Measurements from ENCODE around the gene TBC1D32. TPM values are rescaled to one million over a fixed set of nuclear protein-coding genes. Genes with fewer than 3 reads are reported as not detected.
"Not testable (repeated sequence)": the region's sequence is repeated elsewhere in the genome, so short reads cannot be mapped to it uniquely, and the experiment has no call there.

The TBC1D32 gene, protein sequence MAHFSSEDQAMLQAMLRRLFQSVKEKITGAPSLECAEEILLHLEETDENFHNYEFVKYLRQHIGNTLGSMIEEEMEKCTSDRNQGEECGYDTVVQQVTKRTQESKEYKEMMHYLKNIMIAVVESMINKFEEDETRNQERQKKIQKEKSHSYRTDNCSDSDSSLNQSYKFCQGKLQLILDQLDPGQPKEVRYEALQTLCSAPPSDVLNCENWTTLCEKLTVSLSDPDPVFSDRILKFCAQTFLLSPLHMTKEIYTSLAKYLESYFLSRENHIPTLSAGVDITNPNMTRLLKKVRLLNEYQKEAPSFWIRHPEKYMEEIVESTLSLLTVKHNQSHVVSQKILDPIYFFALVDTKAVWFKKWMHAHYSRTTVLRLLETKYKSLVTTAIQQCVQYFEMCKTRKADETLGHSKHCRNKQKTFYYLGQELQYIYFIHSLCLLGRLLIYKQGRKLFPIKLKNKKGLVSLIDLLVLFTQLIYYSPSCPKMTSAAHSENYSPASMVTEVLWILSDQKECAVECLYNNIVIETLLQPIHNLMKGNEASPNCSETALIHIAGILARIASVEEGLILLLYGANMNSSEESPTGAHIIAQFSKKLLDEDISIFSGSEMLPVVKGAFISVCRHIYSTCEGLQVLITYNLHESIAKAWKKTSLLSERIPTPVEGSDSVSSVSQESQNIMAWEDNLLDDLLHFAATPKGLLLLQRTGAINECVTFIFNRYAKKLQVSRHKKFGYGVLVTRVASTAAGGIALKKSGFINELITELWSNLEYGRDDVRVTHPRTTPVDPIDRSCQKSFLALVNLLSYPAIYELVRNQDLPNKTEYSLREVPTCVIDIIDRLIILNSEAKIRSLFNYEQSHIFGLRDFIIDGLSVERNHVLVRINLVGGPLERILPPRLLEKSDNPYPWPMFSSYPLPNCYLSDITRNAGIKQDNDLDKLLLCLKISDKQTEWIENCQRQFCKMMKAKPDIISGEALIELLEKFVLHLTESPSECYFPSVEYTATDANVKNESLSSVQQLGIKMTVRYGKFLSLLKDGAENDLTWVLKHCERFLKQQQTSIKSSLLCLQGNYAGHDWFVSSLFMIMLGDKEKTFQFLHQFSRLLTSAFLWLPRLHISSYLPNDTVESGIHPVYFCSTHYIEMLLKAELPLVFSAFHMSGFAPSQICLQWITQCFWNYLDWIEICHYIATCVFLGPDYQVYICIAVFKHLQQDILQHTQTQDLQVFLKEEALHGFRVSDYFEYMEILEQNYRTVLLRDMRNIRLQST
- total RNA-seq = 1 to 10 TPM; 4.2 to 4.7 TPM

DNA sequence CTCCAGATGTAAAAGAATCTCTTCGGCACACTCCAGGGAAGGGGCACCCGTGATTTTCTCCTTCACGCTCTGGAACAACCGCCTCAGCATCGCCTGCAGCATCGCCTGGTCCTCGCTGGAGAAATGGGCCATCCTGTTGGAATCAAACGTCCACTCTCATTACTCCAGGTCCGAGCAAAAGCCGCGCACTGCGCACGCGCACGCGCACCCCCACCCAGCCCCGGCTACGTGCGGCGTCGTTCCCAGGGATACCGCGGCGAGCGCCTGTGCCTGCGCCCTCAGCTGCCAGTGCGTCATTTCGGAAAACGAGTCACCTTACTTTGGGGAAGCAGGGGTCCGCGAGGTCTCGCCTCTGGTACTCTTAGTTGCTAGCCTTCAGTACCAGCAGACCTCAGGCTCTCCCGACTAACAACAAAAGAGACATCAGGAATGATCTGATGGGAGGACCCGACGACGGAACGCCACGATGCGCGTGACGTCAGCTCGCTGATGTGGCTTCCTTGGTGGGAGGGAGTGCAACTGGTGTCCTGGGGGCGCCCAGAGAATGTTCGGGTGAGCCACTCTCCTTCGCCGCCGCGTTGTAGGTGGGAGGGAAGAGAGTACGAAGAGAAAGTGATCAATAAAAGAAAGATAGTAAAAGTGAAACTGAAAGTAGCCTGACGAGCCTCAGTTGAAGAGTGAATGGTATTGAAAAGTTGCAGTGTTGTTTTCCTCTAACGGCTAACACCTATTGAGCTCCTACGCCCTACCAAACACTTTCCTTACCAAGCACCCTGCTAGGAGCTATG is at the start of gene TBC1D32:
TBC1D32 (minus strand) TSS at position 182 of the 788 bp plus-strand sequence; CDS start at position 132, 50 bp downstream.
- ChIA-PET CTCF (interaction anchor here (1.1 kb wide), 1 partner anchor 15 kb away, joined by 3 read pairs; no protein-coding TSS in a partner anchor), POLR2A (interaction anchor here (0.6 kb wide), 1 partner anchor 789 kb away, joined by 3 read pairs; no protein-coding TSS in a partner anchor)

DNA sequence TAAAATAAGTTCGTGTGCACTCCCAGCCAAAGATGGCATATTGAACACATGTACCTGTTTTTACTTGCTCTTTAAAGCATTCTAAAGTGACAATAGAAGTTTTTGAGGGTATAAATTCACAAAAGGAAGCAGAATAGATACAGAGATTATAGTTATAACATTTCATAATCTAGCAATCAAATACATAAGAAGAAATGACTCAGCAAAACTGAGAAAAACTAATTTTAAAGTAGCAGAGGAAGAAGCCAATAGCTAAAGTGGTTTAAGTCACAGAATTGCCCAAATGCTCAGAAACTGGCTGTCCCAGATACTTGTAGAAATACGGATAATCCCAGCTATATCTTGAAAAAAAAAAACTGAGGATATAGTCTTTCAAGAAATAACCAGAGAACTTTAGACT is 49.2 kb upstream of the TBC1D32 start:
- ChIA-PET POLR2A (no interaction called here), CTCF (no interaction called here)

DNA sequence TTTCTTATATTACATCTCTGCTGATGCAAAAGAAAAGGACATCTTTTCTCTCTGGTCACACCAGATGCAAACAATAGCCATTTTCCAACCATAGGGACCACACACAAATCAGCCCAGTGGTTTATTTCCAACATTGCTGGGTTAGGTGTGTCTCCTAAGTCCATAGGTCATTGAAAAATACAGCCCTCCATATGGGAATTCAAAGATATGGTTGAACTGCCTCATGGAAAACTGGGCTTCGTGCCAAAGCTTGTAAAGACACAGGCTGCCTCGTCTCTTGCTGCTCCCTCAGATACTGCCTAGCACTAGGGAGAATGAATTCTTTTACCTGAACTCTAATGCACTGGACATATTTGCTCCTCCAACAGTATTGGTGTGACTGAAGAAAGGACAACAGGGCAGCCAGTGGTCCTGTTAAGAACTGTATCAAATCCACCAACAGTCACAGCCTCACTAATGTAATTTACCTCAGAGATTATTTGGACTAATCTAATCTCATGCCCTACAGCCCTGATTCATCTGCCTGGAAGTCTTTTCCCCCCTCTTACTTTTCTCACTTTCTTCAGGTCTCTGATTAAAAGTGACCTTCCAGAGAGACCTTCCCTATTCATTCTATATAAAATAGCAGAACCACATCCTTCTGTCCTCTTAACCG is 48.3 kb upstream of the TBC1D32 start:
- ChIA-PET POLR2A (no interaction called here), CTCF (no interaction called here)

DNA sequence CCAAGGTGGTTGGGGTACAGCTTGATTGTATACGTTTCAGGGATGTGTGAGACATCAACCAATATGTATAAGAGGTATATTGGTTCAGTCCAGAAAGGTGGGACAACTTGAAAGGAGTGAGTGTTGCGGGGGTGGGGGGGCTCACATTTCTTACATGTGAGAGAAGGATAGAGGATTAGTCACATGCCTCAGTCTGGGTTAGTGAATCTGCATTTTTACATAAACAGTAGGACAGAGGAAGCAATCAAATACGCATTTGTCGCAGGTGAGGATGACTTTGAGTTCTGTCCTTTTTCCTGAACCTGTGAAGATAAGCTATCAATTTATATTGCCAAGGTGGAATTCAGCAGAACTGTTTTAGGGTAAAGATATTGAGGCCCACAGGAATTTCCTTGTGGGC is 42.1 kb upstream of the TBC1D32 start:
- POLR2A ChIA-PET = interaction anchor here (0.6 kb wide), 1 partner anchor 461 kb away, joined by 4 read pairs; no protein-coding TSS in a partner anchor
- CTCF ChIA-PET = no interaction called here

DNA sequence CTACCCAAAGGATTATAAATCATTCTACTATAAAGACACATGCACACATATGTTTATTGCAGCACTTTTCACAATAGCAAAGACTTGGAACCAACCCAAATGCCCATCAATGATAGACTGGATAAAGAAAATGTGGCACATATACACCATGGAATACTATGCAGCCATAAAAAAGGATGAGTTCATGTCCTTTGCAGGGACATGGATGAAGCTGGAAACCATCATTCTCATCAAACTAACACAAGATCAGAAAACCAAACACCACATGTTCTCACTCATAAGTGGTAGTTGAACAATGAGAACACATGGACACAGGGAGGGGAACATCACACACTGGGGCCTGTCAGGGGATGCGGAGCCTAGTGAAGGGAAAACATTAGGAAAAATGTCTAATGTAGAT is 39.9 kb upstream of the TBC1D32 start:
- POLR2A ChIA-PET, CTCF ChIA-PET: not testable (repeated sequence)

DNA sequence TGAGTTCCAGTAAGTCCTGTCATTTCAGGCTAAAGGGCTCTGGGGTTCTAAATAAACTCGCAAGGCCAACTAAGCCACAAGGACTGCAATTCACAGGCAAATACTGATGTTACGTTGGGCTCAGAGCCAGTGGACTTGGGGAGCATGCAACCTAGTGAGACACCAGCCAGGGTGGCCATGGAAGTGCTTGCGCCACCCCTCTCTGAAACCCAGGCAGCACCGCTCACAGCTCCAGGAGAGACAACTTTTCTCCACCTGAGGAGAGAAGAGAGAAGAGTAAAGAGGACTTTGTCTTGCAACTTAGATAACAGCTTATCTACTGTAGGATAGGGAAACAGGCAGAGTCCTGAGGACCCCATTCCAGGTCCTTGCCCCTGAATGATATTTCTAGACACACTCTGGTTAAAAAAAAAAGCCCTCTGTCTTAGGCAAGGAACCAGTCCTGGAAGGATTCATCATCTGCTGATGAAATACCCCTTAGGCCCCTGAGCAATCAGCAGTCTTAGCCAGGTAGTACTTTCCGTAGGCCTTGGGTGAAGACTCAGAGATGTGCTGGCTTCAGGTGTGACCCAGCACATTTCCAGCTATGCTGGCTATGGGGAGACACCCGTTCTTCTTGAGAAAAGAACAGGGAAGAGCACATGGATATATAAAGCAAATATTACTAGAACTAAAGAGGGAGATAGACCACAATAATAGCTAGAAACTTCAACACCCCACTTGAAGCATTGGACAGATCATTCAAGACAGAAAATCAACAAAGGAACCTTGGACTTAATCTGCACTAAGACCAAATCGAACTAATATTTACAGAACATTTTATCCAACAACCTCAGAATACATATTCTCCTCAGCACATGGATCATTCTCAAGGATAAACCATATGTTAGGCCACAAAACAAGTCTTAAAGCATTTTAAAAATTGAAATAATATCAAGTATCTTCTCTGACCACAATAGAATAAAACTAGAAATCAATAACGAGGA is 31.5 kb upstream of the TBC1D32 start:
- ChIA-PET CTCF (no interaction called here), POLR2A (no interaction called here)

DNA sequence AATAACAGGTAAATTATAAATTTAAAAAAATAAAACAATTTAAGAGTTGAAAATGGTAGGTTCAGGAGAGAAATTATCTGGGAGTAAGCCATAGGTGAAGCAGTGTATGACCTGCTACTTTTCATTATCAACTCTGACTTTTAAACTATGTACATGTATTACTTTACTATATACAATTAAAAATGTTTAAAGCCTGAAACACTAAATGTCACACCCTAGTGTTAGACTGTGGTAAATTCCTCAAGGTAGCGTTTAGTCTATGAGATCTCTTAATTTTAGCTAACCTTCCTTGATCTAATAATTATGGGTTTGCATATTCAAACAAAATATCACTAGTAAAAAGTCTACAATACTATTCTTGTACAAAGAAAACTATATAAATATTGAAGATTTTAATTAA is 22.3 kb upstream of the TBC1D32 start:
- ChIA-PET POLR2A (no interaction called here), CTCF (no interaction called here)

DNA sequence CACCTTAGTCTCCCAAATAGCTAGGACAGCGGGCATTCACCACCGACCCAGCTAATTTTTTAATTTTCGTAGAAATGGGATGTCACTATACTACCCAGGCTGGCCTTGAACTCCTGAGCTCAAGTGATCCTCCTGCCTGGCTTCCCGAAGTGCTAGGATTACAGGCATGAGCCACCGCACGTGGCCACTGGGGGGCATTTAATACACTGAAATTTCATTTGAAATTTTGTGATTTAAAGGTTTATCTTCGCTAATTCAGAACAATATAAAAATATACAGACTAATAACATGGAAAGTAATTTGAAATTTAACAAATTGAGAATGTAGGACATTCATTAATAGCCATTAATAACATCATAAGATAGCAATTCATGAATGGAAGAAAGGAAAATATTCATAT is 20.5 kb upstream of the TBC1D32 start:
- ChIA-PET CTCF (no interaction called here), POLR2A (no interaction called here)

DNA sequence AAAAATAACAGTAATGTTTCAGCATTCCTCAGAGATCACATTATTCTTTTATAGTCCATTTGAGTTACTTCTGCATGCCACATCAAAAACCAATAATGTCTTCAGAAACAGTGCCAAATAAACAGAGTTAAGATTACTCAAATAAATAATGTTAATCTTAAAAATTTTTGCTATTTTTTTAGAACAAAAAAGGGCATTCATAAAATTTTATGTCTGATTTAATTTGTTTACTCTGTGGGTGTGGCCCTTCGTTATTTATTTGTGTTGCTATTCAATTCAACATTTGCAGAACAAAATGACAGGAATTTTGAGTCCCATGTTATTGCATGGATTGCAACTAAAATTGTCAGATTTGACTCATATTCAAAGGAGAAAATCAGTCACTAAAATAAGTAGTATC is 18.7 kb upstream of the TBC1D32 start:
- ChIA-PET CTCF (no interaction called here), POLR2A (no interaction called here)

DNA sequence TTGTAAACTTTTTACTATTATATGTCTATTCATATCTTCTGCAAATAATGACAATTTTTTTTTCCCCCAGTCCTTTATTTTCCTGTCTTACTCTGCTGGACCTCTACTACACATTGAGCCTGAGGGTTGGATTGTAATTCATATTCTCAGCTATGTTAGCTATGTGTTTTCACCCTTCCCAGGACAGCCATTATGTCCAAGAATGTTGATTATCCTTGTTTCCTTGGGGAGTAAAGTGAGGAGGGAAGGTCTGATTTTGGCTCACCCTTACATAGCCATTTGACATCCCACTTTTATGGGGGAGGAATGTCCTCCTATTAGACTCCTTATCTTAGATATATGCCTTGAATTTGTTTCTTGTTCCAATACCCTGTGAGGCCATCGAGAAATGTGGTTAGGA is 17.6 kb upstream of the TBC1D32 start:
- ChIA-PET POLR2A (no interaction called here), CTCF (no interaction called here)

DNA sequence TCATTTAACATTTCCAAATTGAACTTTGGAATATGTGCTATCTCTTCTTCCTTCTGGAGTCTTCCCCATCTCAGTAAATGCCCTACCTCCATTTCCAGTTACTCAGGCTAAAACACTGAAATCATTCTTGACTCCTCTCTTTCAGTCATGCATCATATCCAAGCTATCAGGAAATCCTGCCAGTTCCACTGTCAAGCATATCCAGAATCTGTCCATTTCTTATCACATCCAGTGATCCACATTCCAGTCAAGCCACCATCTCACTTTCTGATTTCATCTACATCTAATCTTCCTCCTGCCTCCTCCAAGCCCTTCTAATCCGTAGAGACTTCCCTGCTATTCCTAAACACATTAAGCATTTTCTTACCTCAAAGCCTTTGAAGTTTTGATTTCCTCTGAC is 15.3 kb upstream of the TBC1D32 start:
- POLR2A ChIA-PET = no interaction called here
- CTCF ChIA-PET = no interaction called here

DNA sequence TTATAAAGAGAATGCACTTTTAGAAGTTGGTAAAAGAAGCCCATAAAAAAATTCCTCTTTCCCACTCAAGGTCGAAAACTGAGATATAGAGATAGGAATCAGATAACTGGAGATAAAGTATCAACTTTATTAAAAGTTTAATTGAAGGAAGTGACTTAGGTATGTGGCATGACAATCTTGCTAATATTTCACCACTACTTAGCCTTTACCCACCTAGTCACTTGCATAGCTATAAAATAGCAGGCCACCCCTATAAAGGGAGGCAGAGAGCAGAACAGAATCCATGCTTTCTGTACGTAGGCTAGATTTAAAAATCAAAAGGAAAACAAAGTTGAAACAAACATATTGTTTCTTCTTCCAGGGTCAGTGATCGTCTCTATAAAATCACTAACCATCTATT is 13.2 kb upstream of the TBC1D32 start:
- POLR2A ChIA-PET = no interaction called here
- CTCF ChIA-PET = no interaction called here

DNA sequence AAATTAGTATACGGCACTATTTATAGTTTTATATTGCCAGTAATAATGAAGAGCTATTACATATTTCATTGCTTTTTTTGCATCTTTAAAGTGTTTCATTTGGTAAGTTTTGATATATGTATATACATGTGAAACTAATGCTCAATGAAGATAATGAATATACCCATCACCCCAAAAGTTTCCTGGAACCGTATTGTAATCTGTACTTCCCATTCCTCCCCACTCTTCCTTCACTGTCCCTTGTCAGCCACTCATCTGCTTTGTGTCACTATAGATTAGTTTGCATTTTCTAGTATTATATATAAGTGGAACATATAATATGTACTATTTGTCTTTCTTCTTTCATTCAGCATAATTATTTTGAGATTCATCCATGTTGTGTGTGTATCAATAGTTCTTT is 10.3 kb upstream of the TBC1D32 start:
- POLR2A ChIA-PET = no interaction called here
- CTCF ChIA-PET = no interaction called here

DNA sequence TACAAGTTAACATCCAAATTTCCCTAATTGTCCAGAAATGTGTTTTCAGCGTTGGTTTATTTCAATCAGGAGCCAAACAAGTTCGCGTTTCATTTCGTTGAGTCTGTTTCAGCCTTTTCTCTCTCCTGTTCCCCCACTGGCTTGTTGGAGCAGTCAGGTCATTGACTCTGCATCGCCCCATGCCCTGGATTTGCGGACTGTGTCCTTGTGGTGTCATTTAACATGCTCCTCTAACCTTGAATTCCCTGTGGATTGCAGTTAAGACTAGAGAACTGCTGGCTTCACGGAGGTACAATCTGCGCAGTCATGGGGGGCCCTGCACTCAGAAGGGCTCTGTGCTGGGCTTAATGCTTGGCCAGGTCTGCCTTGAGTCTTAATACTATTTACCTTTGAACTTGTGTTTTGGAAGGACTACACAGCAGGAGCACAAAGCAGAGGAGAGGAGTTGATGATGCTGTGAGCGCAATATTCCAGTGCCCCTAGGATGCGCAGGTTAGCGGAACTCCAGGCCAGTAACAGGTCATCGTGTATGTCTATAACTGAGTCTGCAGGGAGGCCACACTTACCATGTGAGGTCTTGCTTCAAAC is 5.5 kb upstream of the TBC1D32 start:
- POLR2A ChIA-PET = no interaction called here
- CTCF ChIA-PET = no interaction called here

DNA sequence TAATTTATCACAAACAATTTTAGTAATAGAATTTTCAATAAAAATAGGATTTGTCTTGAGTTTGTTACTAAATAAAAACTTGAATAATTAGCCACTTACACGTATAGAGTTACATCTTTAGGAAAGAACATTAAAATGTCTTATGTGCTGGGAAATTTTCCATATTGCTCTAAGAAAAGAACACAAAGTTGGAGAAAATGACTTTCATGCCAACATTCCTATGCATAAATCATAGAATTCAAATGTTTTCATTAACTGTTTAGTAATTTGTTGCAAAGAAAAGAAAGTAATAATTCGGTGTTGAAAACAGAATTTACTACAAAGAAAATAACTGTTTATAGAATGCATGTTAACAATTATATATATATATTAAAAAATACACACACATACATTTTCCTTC is 4.7 kb upstream of the TBC1D32 start:
- CTCF ChIA-PET = no interaction called here
- POLR2A ChIA-PET = no interaction called here

DNA sequence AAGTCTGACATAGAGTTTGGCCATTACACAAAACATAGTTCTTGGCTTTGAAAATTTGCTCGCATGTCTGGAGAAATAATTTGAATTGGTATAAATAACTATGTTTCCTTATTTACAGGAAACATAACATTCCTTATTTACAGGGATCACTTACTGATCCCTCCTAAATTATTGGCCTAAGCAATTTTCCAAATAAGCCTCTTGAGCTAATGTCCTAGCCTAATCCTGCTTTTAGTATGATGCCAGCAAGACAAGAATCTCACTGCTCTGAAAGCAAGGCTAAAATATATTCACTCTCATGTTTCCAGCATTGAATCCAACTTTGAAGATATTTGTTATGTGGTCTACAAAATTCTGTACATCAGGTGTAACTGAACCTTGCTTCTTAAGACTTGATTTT is 4.1 kb upstream of the TBC1D32 start:
- POLR2A ChIA-PET = no interaction called here
- CTCF ChIA-PET = no interaction called here

Data from activated CD8-positive, alpha-beta memory T cell treated with anti-CD3 and anti-CD28 coated beads for 36 hours (primary cell).